Tibial artery (tissue), 4 donors: ENCODE results near the gene LPIN3.

Experiments used
- DNase-seq, 2 donors: peaks; one replicate each; pipeline ENCODE4 v3.0.0-alpha.2; 2019
- H3K27ac ChIP-seq, 2 donors: fragments of 200-600 bp; sonication (generic) in 1 of 2; 1 replicate in 1 of 2; 2 replicates in 1 of 2; pipeline ENCODE4 v1.5.1; 2018 to 2019; ENCODE audit warnings: mild to moderate bottlenecking in 1 of 2
- H3K27me3 ChIP-seq, 2 donors: fragments of 200-600 bp; sonication (generic) in 1 of 2; one replicate each; pipeline versions ENCODE4 v1.5.1 to v1.6.0; 2016 to 2019
- H3K36me3 ChIP-seq, 3 donors: fragments of 200-600 bp; sonication (generic) in 2 of 3; one replicate each; pipeline ENCODE4 v1.5.1; 2016 to 2019; ENCODE audit warnings: mild to moderate bottlenecking in 2 of 3
- H3K4me1 ChIP-seq, 4 donors: fragments of 200-600 bp; sonication (generic) in 2 of 4; 1 replicate in 3 of 4; 2 replicates in 1 of 4; pipeline ENCODE4 v1.5.1; 2016 to 2019
- H3K4me3 ChIP-seq, 2 donors: fragments of 200-600 bp; sonication (generic) in 1 of 2; 1 replicate in 1 of 2; 2 replicates in 1 of 2; pipeline ENCODE4 v1.5.1; 2018 to 2019; ENCODE audit warnings: mild to moderate bottlenecking in 2 of 2
- H3K9me3 ChIP-seq, 3 donors: fragments of 200-600 bp; sonication (generic) in 1 of 3; one replicate each; pipeline ENCODE4 v1.5.1; 2016 to 2019
- CTCF ChIP-seq, 2 experiments: fragments of 200-600 bp in 1 of 2; fragments of 450-650 bp in 1 of 2; IDR thresholded peaks; one replicate each; pipeline ENCODE4 v1.5.1; 2017 to 2019; ENCODE audit warnings: antibody characterized with exemption in 2 of 2, mild to moderate bottlenecking in 1 of 2, moderate library complexity in 1 of 2
- intact Hi-C: fragments of 100-400 bp; cut with DNase I; formaldehyde crosslinking; loops from one replicate; pipeline ENCODE4 v1.15.0; 2023; ENCODE audit warnings: low total_unique reads

Gene LPIN3

DNA sequence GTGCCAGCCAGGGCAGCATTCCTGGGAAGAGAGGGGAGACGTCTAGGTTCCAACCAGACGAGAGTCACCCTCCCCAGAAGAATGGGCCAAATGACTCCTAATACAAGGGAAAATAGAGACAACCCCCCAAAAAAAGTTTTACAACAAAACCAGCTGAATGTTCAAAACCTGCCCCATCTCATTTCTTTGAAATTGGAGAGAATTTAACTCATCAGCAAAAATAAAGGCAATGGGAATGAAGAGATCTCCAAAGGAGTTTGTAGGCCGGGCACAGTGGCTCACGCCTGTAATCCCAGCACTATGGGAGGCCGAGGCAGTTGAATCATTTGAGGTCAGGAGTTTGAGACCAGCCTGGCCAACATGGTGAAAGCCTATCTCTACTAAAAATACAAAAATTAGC, 35.7 kb downstream of the LPIN3 start:
- Histone ChIP-seq H3K27ac (no peak overlapping the region), H3K9me3 (no peaks in the 10 kb centered on the region), H3K36me3 (no peaks in the 10 kb centered on the region), H3K27me3 (peaks cover 0 to 26% of the 10 kb centered on the region in 2 donors), H3K4me3 (no peak overlapping the region), H3K4me1 (no peaks in the 10 kb centered on the region)
- no peak for DNase-seq
- intact Hi-C loops: no loop called here
- TF ChIP-seq CTCF (IDR thresholded peaks at IDR 0.05): no peak

DNA sequence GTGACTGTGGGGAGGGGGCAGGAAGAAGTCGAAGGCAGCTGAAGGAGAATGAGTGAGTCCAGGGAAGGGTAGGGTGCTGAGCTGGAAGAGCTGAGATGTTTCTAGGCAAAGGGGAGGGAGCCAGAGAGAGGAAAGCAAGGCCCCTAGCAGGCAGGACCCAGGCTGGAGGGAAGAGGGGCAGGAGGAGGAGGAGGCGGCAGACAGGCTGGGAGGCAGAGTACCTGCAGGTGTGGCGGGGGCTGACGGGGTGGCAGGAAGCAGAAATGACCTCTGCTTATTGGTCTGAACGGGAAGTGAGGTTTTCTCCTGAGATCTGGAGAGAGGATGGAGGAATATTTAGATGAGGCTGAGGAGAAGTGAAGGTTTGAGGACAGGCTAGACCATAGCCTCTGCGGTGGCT, 36.7 kb downstream of the LPIN3 start:
- no peaks in the 10 kb centered on the region for H3K4me1 ChIP-seq

GRCh38 chr20:41379551-41379950, 38.9 kb downstream of the LPIN3 start:
- no peak for TF ChIP-seq CTCF (IDR thresholded peaks at IDR 0.05)
- DNase-seq: no peak
- Histone ChIP-seq H3K27me3 (peaks cover 0 to 24% of the 10 kb centered on the region in 2 donors), H3K36me3 (no peaks in the 10 kb centered on the region), H3K9me3 (no peaks in the 10 kb centered on the region), H3K4me1 (no peaks in the 10 kb centered on the region), H3K27ac (no peak overlapping the region), H3K4me3 (no peak overlapping the region)
- intact Hi-C loops: no loop called here

More for the DNA sequence above, 36.7 kb downstream of the LPIN3 start:
- DNase-seq: no peak
- Histone ChIP-seq H3K9me3 (no peaks in the 10 kb centered on the region), H3K27ac (no peak overlapping the region), H3K27me3 (peaks cover 0 to 28% of the 10 kb centered on the region in 2 donors), H3K4me3 (no peak overlapping the region), H3K36me3 (no peaks in the 10 kb centered on the region)
- intact Hi-C loops: no loop called here
- no peak for TF ChIP-seq CTCF (IDR thresholded peaks at IDR 0.05)

- H3K4me1 ChIP-seq: no peaks in the 10 kb centered on the region
- peaks cover 0 to 13% of the 10 kb centered on the region in 2 donors for H3K27me3 ChIP-seq
- intact Hi-C loops: no loop called here
- no peaks in the 10 kb centered on the region for H3K36me3 ChIP-seq
- no peak overlapping the region for H3K27ac ChIP-seq
- no peak for TF ChIP-seq CTCF (IDR thresholded peaks at IDR 0.05)
- no peak overlapping the region for H3K4me3 ChIP-seq
- H3K9me3 ChIP-seq: no peaks in the 10 kb centered on the region
- no peak for DNase-seq
Observed at GRCh38 chr20:41380551-41381193, 40.1 kb downstream of the LPIN3 start.

DNA sequence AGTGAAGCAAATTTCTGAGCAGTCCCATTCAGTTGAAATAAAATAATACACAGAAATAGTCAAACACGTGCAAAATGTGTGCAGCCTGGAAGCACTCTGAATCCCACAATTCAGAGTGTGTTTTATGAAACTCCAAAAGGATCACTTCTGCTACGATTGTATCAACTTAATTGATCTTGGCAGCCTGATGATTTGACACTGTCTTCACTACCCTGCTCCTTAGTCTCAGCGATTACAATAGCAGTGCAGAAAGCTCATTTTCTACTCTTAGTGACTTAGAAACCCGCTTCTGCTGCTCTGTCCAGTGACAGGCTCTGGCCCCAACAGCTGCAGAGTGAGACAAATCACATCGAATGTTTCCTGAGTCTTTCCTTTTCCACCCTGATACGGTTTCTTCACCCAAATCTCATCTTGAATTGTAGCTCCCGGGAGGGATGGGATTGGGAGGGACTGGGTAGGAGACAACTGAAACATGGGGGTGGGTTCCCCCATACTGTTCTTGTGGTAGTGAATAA, 42.2 kb downstream of the LPIN3 start:
- peaks cover 0 to 12% of the 10 kb centered on the region in 2 donors for H3K27me3 ChIP-seq
- H3K4me3 ChIP-seq: no peak overlapping the region
- H3K4me1 ChIP-seq: no peaks in the 10 kb centered on the region
- no peak overlapping the region for H3K27ac ChIP-seq
- H3K36me3 ChIP-seq: no peaks in the 10 kb centered on the region
- no peaks in the 10 kb centered on the region for H3K9me3 ChIP-seq
- TF ChIP-seq CTCF (IDR thresholded peaks at IDR 0.05): no peak
- intact Hi-C loops: no loop called here
- no peak for DNase-seq
